ENCODE results near the gene KRT72. TPM values are rescaled to one million over a fixed set of nuclear protein-coding genes. Genes with fewer than 3 reads are reported as not detected.

The KRT72 gene
- total and polyA plus RNA-seq, 4 donors, result 0.14 to 0.17 (median 0.14) TPM; not detected in 1

- H3K27me3 ChIP-seq (ENCODE audit: control insufficient read depth in 3 of 3, insufficient read depth in 3 of 3, low read length in 2 of 3), result peaks cover 0 to 3% (median 2%) of the 10 kb centered on the region in 3 donors
These were observed 30.6 kb upstream of the KRT72 start for GRCh38 chr12:52631676-52632459.

GRCh38 chr12:52631264-52631663 lies 30.0 kb upstream of the KRT72 start:
- peak in 1 of 3 donors; percentile 7 for DNase-seq
- ATAC-seq (ENCODE audit: insufficient read depth, low FRiP score), result no peak
- Histone ChIP-seq H3K36me3 (ENCODE audit: control insufficient read depth in 4 of 4, insufficient read depth in 4 of 4, low read length in 4 of 4) (no peaks in the 10 kb centered on the region), H3K9me3 (ENCODE audit: control insufficient read depth in 4 of 4, insufficient read depth in 3 of 4, low read length in 3 of 4) (no peaks in the 10 kb centered on the region), H3K9ac (ENCODE audit: insufficient read depth in 1 of 2, low read length in 2 of 2) (no peak overlapping the region), H3K4me3 (no peak overlapping the region), H3K4me1 (ENCODE audit: control insufficient read depth in 5 of 5, insufficient read depth in 5 of 5, low read length in 5 of 5) (no peaks in the 10 kb centered on the region), H3K27ac (ENCODE audit: low read depth in 1 of 2, low read length in 1 of 2) (no peak overlapping the region), H3K27me3 (ENCODE audit: control insufficient read depth in 3 of 3, insufficient read depth in 3 of 3, low read length in 2 of 3) (peaks cover 0 to 3% (median 2%) of the 10 kb centered on the region in 3 donors)
- whole genome bisulfite sequencing, 2 donors, result 43 to 48% methylated on average over 4 of the region's 4 CpGs
- TF ChIP-seq CTCF (IDR thresholded peaks at IDR 0.05; ENCODE audit: control extremely low read depth, extremely low read depth), result no peak

More at GRCh38 chr12:52631676-52632459, 30.6 kb upstream of the KRT72 start:
- H3K36me3 ChIP-seq (ENCODE audit: control insufficient read depth in 4 of 4, insufficient read depth in 4 of 4, low read length in 4 of 4), result no peaks in the 10 kb centered on the region
- no peak overlapping the region for H3K9ac ChIP-seq (ENCODE audit: insufficient read depth in 1 of 2, low read length in 2 of 2)
- 80 to 89% methylated on average over 6 of the region's 6 CpGs for WGBS, 2 donors
- no peak overlapping the region for H3K27ac ChIP-seq (ENCODE audit: low read depth in 1 of 2, low read length in 1 of 2)
- DNase-seq (peak in 1 of 3 donors; percentile 2), ATAC-seq (ENCODE audit: insufficient read depth, low FRiP score) (no peak)
- no peak for TF ChIP-seq CTCF (IDR thresholded peaks at IDR 0.05; ENCODE audit: control extremely low read depth, extremely low read depth)
- no peak overlapping the region for H3K4me3 ChIP-seq
- H3K4me1 ChIP-seq (ENCODE audit: control insufficient read depth in 5 of 5, insufficient read depth in 5 of 5, low read length in 5 of 5), result no peaks in the 10 kb centered on the region
- no peaks in the 10 kb centered on the region for H3K9me3 ChIP-seq (ENCODE audit: control insufficient read depth in 4 of 4, insufficient read depth in 3 of 4, low read length in 3 of 4)

GRCh38 chr12:52630599-52631200 lies 29.4 kb upstream of the KRT72 start:
- Histone ChIP-seq H3K4me3 (no peak overlapping the region), H3K9ac (ENCODE audit: insufficient read depth in 1 of 2, low read length in 2 of 2) (no peak overlapping the region), H3K27ac (ENCODE audit: low read depth in 1 of 2, low read length in 1 of 2) (no peak overlapping the region), H3K9me3 (ENCODE audit: control insufficient read depth in 4 of 4, insufficient read depth in 3 of 4, low read length in 3 of 4) (no peaks in the 10 kb centered on the region), H3K4me1 (ENCODE audit: control insufficient read depth in 5 of 5, insufficient read depth in 5 of 5, low read length in 5 of 5) (no peaks in the 10 kb centered on the region), H3K36me3 (ENCODE audit: control insufficient read depth in 4 of 4, insufficient read depth in 4 of 4, low read length in 4 of 4) (no peaks in the 10 kb centered on the region), H3K27me3 (ENCODE audit: control insufficient read depth in 3 of 3, insufficient read depth in 3 of 3, low read length in 2 of 3) (peaks cover 0 to 3% (median 2%) of the 10 kb centered on the region in 3 donors)
- TF ChIP-seq CTCF (IDR thresholded peaks at IDR 0.05; ENCODE audit: control extremely low read depth, extremely low read depth), result no peak
- DNase-seq (no peak), ATAC-seq (ENCODE audit: insufficient read depth, low FRiP score) (no peak)
- 59 to 60% methylated on average over 4 of the region's 4 CpGs for WGBS, 2 donors

Data from lung (tissue), 12 donors.